HCT116 (cell line): ENCODE measurements around the gene NAA25. TPM values are rescaled to one million over a fixed set of nuclear protein-coding genes. Genes with fewer than 3 reads are reported as not detected.

Source experiments
- ATAC-seq: fragments of 200-7000 bp; cut with Tn5 transposase; 2 replicates; pipeline ENCODE4 v1.9.1; 2020; ENCODE audit warnings: mild to moderate bottlenecking, moderate library complexity
- BruUV-seq: library from RNA; stranded (reverse); fragments of 400-500 nt; replicated peaks from 2 replicates; lab custom pipeline; 2021; lab: Mats Ljungman, UMichigan
- CTCF ChIA-PET: fragments of 300-600 bp; sonication (Branson Sonifier 250); formaldehyde crosslinking; loops from one replicate; lab custom pipeline; 2021; ENCODE audit warnings: antibody characterized with exemption; lab: Charles Lee
- POLR2A ChIA-PET: fragments of 300-600, 350-600 bp; sonication (Branson Sonifier 250); formaldehyde crosslinking; loops from one replicate; lab custom pipeline; 2021; ENCODE audit warnings: antibody characterized with exemption; lab: Charles Lee
- RAD21 ChIA-PET, 2 experiments: fragments of 300-600 bp; sonication (Branson Sonifier 250); formaldehyde crosslinking; loops; one replicate each; lab custom pipeline; 2023; ENCODE audit warnings: low total read pairs in 2 of 2; ENCODE audit not compliant: uncharacterized antibody in 2 of 2, unreplicated experiment in 2 of 2, low non-redundant PET in 1 of 2; lab: Charles Lee
- DNase-seq: peaks from one replicate; pipeline ENCODE4 v3.0.0-alpha.2; 2010; ENCODE audit warnings: low read depth, low spot score
- H2AFZ ChIP-seq: fragments of 200-600 bp; shearing (Covaris generic), sonication (generic); 2 replicates; pipeline ENCODE4 v1.6.1; 2017; ENCODE audit warnings: low read depth, mixed run types, mixed read lengths, antibody characterized with exemption, low read length; ENCODE audit not compliant: poor library complexity, severe bottlenecking
- H3K27ac ChIP-seq: 2 replicates; pipeline ENCODE4 v1.5.1; 2012; ENCODE audit warnings: low read depth, low read length
- H3K27me3 ChIP-seq: fragments of 200-600 bp; sonication (generic); 2 replicates; pipeline ENCODE4 v1.6.1; 2016; ENCODE audit warnings: mixed run types, low read length, mixed read lengths; ENCODE audit not compliant: insufficient read depth
- H3K36me3 ChIP-seq, 2 experiments: fragments of 200-500 bp in 1 of 2; fragments of 200-600 bp in 1 of 2; sonication (Bioruptor generic) in 1 of 2; sonication (generic) in 1 of 2; 2 replicates each; pipeline versions ENCODE4 v1.5.1 to v1.6.1; 2014 to 2016; ENCODE audit warnings: low read length in 2 of 2, inconsistent platforms in 1 of 2, mixed read lengths in 1 of 2, mixed run types in 1 of 2; ENCODE audit not compliant: insufficient read depth in 2 of 2, control insufficient read depth in 1 of 2
- H3K4me1 ChIP-seq, 2 experiments: fragments of 200-600 bp in 1 of 2; sonication (generic) in 1 of 2; 2 replicates each; pipeline versions ENCODE4 v1.5.1 to v1.6.1; 2012 to 2017; ENCODE audit warnings: low read length in 2 of 2, inconsistent platforms in 1 of 2, mild to moderate bottlenecking in 1 of 2, mixed read lengths in 1 of 2, mixed run types in 1 of 2, moderate library complexity in 1 of 2; ENCODE audit not compliant: insufficient read depth in 2 of 2, control insufficient read depth in 1 of 2
- H3K4me2 ChIP-seq: fragments of 200-600 bp; sonication (generic); 2 replicates; pipeline ENCODE4 v1.6.1; 2017; ENCODE audit warnings: mixed run types, low read length, mixed read lengths
- H3K4me3 ChIP-seq, 2 experiments: fragments of 200-600 bp in 1 of 2; sonication (generic) in 1 of 2; replicated peaks in 1 of 2; 2 replicates each; pipeline ENCODE4 v1.5.1; 2011 to 2016; ENCODE audit warnings: low read length in 2 of 2, control low read depth in 1 of 2, low read depth in 1 of 2, mild to moderate bottlenecking in 1 of 2, mixed read lengths in 1 of 2, mixed run types in 1 of 2
- H3K79me2 ChIP-seq: fragments of 200-600 bp; sonication (generic); 2 replicates; pipeline ENCODE4 v1.6.1; 2017; ENCODE audit warnings: mild to moderate bottlenecking, mixed run types, low read length, moderate library complexity, mixed read lengths; ENCODE audit not compliant: insufficient read depth
- H3K9ac ChIP-seq: fragments of 200-600 bp; sonication (generic); 2 replicates; pipeline ENCODE4 v1.6.1; 2016; ENCODE audit warnings: low read length, mixed read lengths
- H3K9me2 ChIP-seq: fragments of 200-600 bp; sonication (generic), shearing (Covaris generic); 2 replicates; pipeline ENCODE4 v1.6.1; 2017; ENCODE audit warnings: mixed run types, mild to moderate bottlenecking, moderate library complexity; ENCODE audit not compliant: insufficient read depth
- H3K9me3 ChIP-seq, 2 experiments: fragments of 200-500 bp in 1 of 2; fragments of 200-600 bp in 1 of 2; sonication (Bioruptor generic) in 1 of 2; sonication (generic) in 1 of 2; 2 replicates each; pipeline ENCODE4 v1.6.1; 2014 to 2017; ENCODE audit warnings: low read length in 2 of 2, mixed read lengths in 2 of 2, inconsistent platforms in 1 of 2, low read depth in 1 of 2, mild to moderate bottlenecking in 1 of 2, mixed run types in 1 of 2, moderate library complexity in 1 of 2; ENCODE audit not compliant: control insufficient read depth in 1 of 2, insufficient read depth in 1 of 2
- H4K20me1 ChIP-seq: fragments of 200-600 bp; sonication (generic), shearing (Covaris generic); 2 replicates; pipeline ENCODE4 v1.6.1; 2017; ENCODE audit warnings: mixed run types, mild to moderate bottlenecking, moderate library complexity; ENCODE audit not compliant: insufficient read depth
- ATF3 ChIP-seq: IDR thresholded peaks from 2 replicates; pipeline ENCODE4 v1.6.1; 2012
- CTCF ChIP-seq, 3 experiments: fragments of 200-600 bp in 1 of 3; sonication (generic) in 1 of 3; IDR thresholded peaks in 2 of 3; conservative IDR thresholded peaks in 1 of 3; 2 replicates each; pipeline ENCODE4 v1.5.1; 2012 to 2017; ENCODE audit warnings: low read depth in 2 of 3, low read length in 2 of 3, antibody characterized with exemption in 1 of 3, borderline replicate concordance in 1 of 3, control low read depth in 1 of 3, mild to moderate bottlenecking in 1 of 3, mixed read lengths in 1 of 3, mixed run types in 1 of 3, moderate library complexity in 1 of 3; ENCODE audit not compliant: insufficient read depth in 1 of 3
- EGR1 ChIP-seq: IDR thresholded peaks from 2 replicates; pipeline ENCODE4 v1.6.1; 2012; ENCODE audit warnings: low read depth
- JUND ChIP-seq: IDR thresholded peaks from 2 replicates; pipeline ENCODE4 v1.6.1; 2012
- RAD21 ChIP-seq: IDR thresholded peaks from 2 replicates; pipeline ENCODE4 v1.6.1; 2012; ENCODE audit warnings: low read depth, mild to moderate bottlenecking
- SP1 ChIP-seq: IDR thresholded peaks from 2 replicates; pipeline ENCODE4 v1.6.1; 2012; ENCODE audit warnings: low read depth
- TCF7L2 ChIP-seq: IDR thresholded peaks from 2 replicates; pipeline ENCODE4 v1.7.0; 2011; ENCODE audit warnings: borderline replicate concordance, inconsistent platforms; ENCODE audit not compliant: insufficient read depth, insufficient read length; ENCODE audit errors: extremely low read depth
- YY1 ChIP-seq: IDR thresholded peaks from 2 replicates; pipeline ENCODE4 v1.6.1; 2011; ENCODE audit warnings: low read length, low read depth, moderate library complexity, mild to moderate bottlenecking; ENCODE audit not compliant: insufficient replicate concordance; ENCODE audit errors: extremely low read depth
- ZFX ChIP-seq: fragments of 450-650 bp; IDR thresholded peaks from 2 replicates; pipeline ENCODE4 v1.6.1; 2017
- ZNF274 ChIP-seq: fragments of 200-500 bp; sonication (Bioruptor generic); IDR thresholded peaks from 2 replicates; pipeline ENCODE4 v1.6.1; 2014; ENCODE audit warnings: mild to moderate bottlenecking, low read depth, low read length, inconsistent platforms
- intact Hi-C: fragments of 100-400 bp; cut with micrococcal nuclease; formaldehyde crosslinking; loops from 2 replicates; pipeline ENCODE4 v1.10.0; 2022
- total RNA-seq: library from RNA; stranded (reverse); gene quantifications from one replicate; pipeline ENCODE4 v1.2.1, GENCODE V29; 2021; ENCODE audit not compliant: unreplicated experiment
- TF ChIP-seq, protein P1 (sequence below): IDR thresholded peaks from 2 replicates; pipeline ENCODE4 v1.6.1; 2012; ENCODE audit warnings: low read depth

Gene NAA25
- total RNA-seq, 1 experiment from 2014 or later = 56.6 TPM

GRCh38 chr12:112035219-112035785, 73.3 kb downstream of the NAA25 start:
- Histone ChIP-seq H3K27ac (no peak overlapping the region), H3K4me2 (no peak overlapping the region), H2AFZ (no peak overlapping the region), H3K36me3 (peaks cover 60 to 70% of the 10 kb centered on the region in 2 experiments), H3K9me3 (no peaks in the 10 kb centered on the region), H3K4me3 (no peak overlapping the region), H4K20me1 (no peaks in the 10 kb centered on the region), H3K79me2 (peaks cover 18% of the 10 kb centered on the region; the same call in 1 of the 2 replicates), H3K9me2 (no peaks in the 10 kb centered on the region), H3K9ac (no peak overlapping the region), H3K27me3 (no peaks in the 10 kb centered on the region), H3K4me1 (no peaks in the 10 kb centered on the region)
- DNase-seq = no peak
- no peak for TF ChIP-seq SP1
- no peak for TF ChIP-seq CTCF (IDR thresholded peaks at IDR 0.05 in 2 of 3, conservative IDR thresholded peaks at IDR 0.05 in 1 of 3; ENCODE audit: borderline replicate concordance in 1 of 3, insufficient read depth in 1 of 3, low read depth in 2 of 3, low read length in 2 of 3)
- TF ChIP-seq, protein P1, sequence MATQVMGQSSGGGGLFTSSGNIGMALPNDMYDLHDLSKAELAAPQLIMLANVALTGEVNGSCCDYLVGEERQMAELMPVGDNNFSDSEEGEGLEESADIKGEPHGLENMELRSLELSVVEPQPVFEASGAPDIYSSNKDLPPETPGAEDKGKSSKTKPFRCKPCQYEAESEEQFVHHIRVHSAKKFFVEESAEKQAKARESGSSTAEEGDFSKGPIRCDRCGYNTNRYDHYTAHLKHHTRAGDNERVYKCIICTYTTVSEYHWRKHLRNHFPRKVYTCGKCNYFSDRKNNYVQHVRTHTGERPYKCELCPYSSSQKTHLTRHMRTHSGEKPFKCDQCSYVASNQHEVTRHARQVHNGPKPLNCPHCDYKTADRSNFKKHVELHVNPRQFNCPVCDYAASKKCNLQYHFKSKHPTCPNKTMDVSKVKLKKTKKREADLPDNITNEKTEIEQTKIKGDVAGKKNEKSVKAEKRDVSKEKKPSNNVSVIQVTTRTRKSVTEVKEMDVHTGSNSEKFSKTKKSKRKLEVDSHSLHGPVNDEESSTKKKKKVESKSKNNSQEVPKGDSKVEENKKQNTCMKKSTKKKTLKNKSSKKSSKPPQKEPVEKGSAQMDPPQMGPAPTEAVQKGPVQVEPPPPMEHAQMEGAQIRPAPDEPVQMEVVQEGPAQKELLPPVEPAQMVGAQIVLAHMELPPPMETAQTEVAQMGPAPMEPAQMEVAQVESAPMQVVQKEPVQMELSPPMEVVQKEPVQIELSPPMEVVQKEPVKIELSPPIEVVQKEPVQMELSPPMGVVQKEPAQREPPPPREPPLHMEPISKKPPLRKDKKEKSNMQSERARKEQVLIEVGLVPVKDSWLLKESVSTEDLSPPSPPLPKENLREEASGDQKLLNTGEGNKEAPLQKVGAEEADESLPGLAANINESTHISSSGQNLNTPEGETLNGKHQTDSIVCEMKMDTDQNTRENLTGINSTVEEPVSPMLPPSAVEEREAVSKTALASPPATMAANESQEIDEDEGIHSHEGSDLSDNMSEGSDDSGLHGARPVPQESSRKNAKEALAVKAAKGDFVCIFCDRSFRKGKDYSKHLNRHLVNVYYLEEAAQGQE = no peak
- no peak for TF ChIP-seq TCF7L2
- TF ChIP-seq JUND = no peak
- TF ChIP-seq ZFX = no peak
- no peak for TF ChIP-seq RAD21
- TF ChIP-seq ZNF274 = no peak
- TF ChIP-seq YY1 = no peak
- TF ChIP-seq EGR1 = no peak
- TF ChIP-seq ATF3 = no peak
- intact Hi-C loops = loop anchor here (10.0 kb wide), 1 partner anchor 349 kb away; the partner anchor contains the start of gene HECTD4
- no peak for ATAC-seq
- ChIA-PET RAD21 (no interaction called here), CTCF (no interaction called here), POLR2A (no interaction called here)
- BruUV-seq = no TSS peak
